ENCODE measurements around the gene GBE1. TPM values are rescaled to one million over a fixed set of nuclear protein-coding genes. Genes with fewer than 3 reads are reported as not detected.
A peak's percentile ranks its signal among the peaks of the same experiment; 100 is the strongest.

GBE1 gene
- polyA plus RNA-seq, 1 donor (not counting 4 experiments of a cell fraction or from before 2014, with no cell fraction given) = 30.2 TPM

DNA sequence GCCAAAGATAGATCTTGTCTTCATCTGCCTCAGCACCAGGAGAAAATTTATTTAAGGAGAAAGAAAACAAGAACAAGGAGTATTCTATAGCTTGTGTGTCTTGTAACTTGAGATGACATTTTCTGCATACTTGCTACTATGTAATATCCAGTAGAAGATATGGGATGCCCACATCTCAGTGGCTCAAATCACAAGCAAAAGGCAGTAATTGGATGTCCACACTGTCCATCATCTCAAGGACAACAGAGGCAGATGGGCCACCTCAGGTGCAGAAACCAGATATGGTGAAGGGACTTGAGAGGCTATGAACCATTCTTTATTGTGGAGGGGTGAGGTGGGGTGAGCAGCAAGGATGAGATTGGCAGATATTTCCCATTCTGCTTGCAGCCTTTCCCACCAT lies 309.0 kb downstream of the GBE1 start:
- Histone ChIP-seq H3K27ac (ENCODE audit: control insufficient read depth, insufficient read depth, low read length) (no peak overlapping the region), H3K9me1 (ENCODE audit: control insufficient read depth, extremely low read depth, insufficient read depth, low read length) (no peaks in the 10 kb centered on the region), H4K20me1 (ENCODE audit: control insufficient read depth, extremely low read depth, insufficient read depth, low read length) (no peaks in the 10 kb centered on the region), H3K4me1 (ENCODE audit: control insufficient read depth, extremely low read depth, insufficient read depth, low read length) (no peaks in the 10 kb centered on the region), H3K79me2 (ENCODE audit: control insufficient read depth, insufficient read depth, low read length) (no peaks in the 10 kb centered on the region), H2AFZ (ENCODE audit: control insufficient read depth, low read length) (no peak overlapping the region), H3K4me2 (ENCODE audit: control insufficient read depth, extremely low read depth, insufficient read depth, low read depth, low read length) (no peak overlapping the region), H3K9ac (ENCODE audit: control insufficient read depth, extremely low read depth, insufficient read depth, low read length) (no peak overlapping the region), H3K4me3 (ENCODE audit: control insufficient read depth in 2 of 3, extremely low read depth in 1 of 3, insufficient read depth in 2 of 3, low read depth in 1 of 3, low read length in 3 of 3) (no peak overlapping the region), H3K36me3 (ENCODE audit: control insufficient read depth in 2 of 2, extremely low read depth in 1 of 2, insufficient read depth in 2 of 2, low read length in 2 of 2) (no peaks in the 10 kb centered on the region), H3K27me3 (ENCODE audit: control insufficient read depth, extremely low read depth, insufficient read depth, low read length) (no peaks in the 10 kb centered on the region), H3K9me3 (ENCODE audit: control insufficient read depth, low read depth, low read length) (no peaks in the 10 kb centered on the region)
- TF ChIP-seq, protein P1, sequence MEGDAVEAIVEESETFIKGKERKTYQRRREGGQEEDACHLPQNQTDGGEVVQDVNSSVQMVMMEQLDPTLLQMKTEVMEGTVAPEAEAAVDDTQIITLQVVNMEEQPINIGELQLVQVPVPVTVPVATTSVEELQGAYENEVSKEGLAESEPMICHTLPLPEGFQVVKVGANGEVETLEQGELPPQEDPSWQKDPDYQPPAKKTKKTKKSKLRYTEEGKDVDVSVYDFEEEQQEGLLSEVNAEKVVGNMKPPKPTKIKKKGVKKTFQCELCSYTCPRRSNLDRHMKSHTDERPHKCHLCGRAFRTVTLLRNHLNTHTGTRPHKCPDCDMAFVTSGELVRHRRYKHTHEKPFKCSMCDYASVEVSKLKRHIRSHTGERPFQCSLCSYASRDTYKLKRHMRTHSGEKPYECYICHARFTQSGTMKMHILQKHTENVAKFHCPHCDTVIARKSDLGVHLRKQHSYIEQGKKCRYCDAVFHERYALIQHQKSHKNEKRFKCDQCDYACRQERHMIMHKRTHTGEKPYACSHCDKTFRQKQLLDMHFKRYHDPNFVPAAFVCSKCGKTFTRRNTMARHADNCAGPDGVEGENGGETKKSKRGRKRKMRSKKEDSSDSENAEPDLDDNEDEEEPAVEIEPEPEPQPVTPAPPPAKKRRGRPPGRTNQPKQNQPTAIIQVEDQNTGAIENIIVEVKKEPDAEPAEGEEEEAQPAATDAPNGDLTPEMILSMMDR (optimal IDR thresholded peaks at IDR 0.05 in 1 of 3, IDR thresholded peaks at IDR 0.05 in 1 of 3, conservative IDR thresholded peaks at IDR 0.05 in 1 of 3; ENCODE audit: extremely low read depth in 1 of 3, insufficient read depth in 2 of 3, low read length in 3 of 3) = no peak
- DNase-seq (ENCODE audit: low read depth, low spot score) (no peak), FAIRE-seq (no peak)
- dilution Hi-C loops (cut with MboI; ENCODE audit: extremely low pct_ligation_motif_present, low sequenced_read_pairs) = no loop called here

DNA sequence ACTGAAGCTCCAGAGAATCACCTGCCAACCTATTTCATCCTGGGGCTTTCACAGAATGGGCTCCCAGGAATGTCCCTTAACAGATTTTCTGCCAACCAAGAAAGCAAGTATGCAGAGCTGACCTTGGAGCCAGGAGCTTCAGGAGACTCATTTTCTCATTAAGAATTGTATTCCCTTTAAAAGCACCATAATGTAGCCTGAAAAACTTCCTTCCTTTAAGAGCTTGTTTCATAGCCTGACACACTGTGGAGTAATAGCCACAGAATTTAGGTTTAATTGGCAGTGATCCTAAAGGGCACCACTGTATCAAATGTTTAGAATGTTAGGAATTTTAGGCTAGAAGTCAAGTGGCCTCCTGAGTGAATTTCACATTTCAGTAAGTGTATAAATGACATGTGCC lies 309.8 kb downstream of the GBE1 start:
- Histone ChIP-seq H3K27me3 (ENCODE audit: control insufficient read depth, extremely low read depth, insufficient read depth, low read length) (no peaks in the 10 kb centered on the region), H3K9me1 (ENCODE audit: control insufficient read depth, extremely low read depth, insufficient read depth, low read length) (no peaks in the 10 kb centered on the region), H3K27ac (ENCODE audit: control insufficient read depth, insufficient read depth, low read length) (no peak overlapping the region), H3K9me3 (ENCODE audit: control insufficient read depth, low read depth, low read length) (no peaks in the 10 kb centered on the region), H3K4me1 (ENCODE audit: control insufficient read depth, extremely low read depth, insufficient read depth, low read length) (no peaks in the 10 kb centered on the region), H2AFZ (ENCODE audit: control insufficient read depth, low read length) (no peak overlapping the region), H3K4me3 (ENCODE audit: control insufficient read depth in 2 of 3, extremely low read depth in 1 of 3, insufficient read depth in 2 of 3, low read depth in 1 of 3, low read length in 3 of 3) (no peak overlapping the region), H4K20me1 (ENCODE audit: control insufficient read depth, extremely low read depth, insufficient read depth, low read length) (no peaks in the 10 kb centered on the region), H3K79me2 (ENCODE audit: control insufficient read depth, insufficient read depth, low read length) (no peaks in the 10 kb centered on the region), H3K4me2 (ENCODE audit: control insufficient read depth, extremely low read depth, insufficient read depth, low read depth, low read length) (no peak overlapping the region), H3K9ac (ENCODE audit: control insufficient read depth, extremely low read depth, insufficient read depth, low read length) (no peak overlapping the region), H3K36me3 (ENCODE audit: control insufficient read depth in 2 of 2, extremely low read depth in 1 of 2, insufficient read depth in 2 of 2, low read length in 2 of 2) (no peaks in the 10 kb centered on the region)
- FAIRE-seq = peak; percentile 29
- dilution Hi-C loops (cut with MboI; ENCODE audit: extremely low pct_ligation_motif_present, low sequenced_read_pairs) = no loop called here
- DNase-seq (ENCODE audit: low read depth, low spot score) = no peak
- TF ChIP-seq, protein P1 (optimal IDR thresholded peaks at IDR 0.05 in 1 of 3, IDR thresholded peaks at IDR 0.05 in 1 of 3, conservative IDR thresholded peaks at IDR 0.05 in 1 of 3; ENCODE audit: extremely low read depth in 1 of 3, insufficient read depth in 2 of 3, low read length in 3 of 3) = no peak

All from keratinocyte (primary cell).